Transverse colon (tissue), 3 donors: ENCODE measurements around the gene PCDH12.

Source experiments
- CTCF ChIP-seq, 5 experiments: fragments of 200-600 bp in 3 of 5; fragments of 450-650 bp in 2 of 5; sonication (generic) in 3 of 5; IDR thresholded peaks; 1 replicate in 2 of 5; 2 replicates in 3 of 5; pipeline ENCODE4 v1.5.1; 2016 to 2017; ENCODE audit warnings: antibody characterized with exemption in 5 of 5, inconsistent platforms in 3 of 5, mild to moderate bottlenecking in 2 of 5, moderate library complexity in 1 of 5
- POLR2A ChIP-seq: fragments of 450-650 bp; IDR thresholded peaks from one replicate; pipeline ENCODE4 v1.6.1; 2016; ENCODE audit warnings: antibody characterized with exemption, mild to moderate bottlenecking, moderate library complexity

- TF ChIP-seq POLR2A: no peak
- no peak for TF ChIP-seq CTCF (IDR thresholded peaks at IDR 0.05)
These were observed 6.6 kb downstream of the PCDH12 start for GRCh38 chr5:141951332-141951781.
